Femur (tissue), 1 donor: ENCODE measurements around the gene RNF146.
"Not testable (repeated sequence)": the region's sequence is repeated elsewhere in the genome, so short reads cannot be mapped to it uniquely, and the experiment has no call there.

Experiments
- DNase-seq: peaks from one replicate; pipeline ENCODE4 v3.0.0-alpha.2; 2017

Gene RNF146

GRCh38 chr6:127266178-127266891, at the start of gene RNF146:
Gene RNF146 (plus strand): TSS chr6:127266864. CDS start chr6:127280339, 13,475 bp downstream.
- DNase-seq = peak; percentile 89

- no peak for DNase-seq
These were observed 46.8 kb upstream of the RNF146 start for GRCh38 chr6:127219869-127220268.

GRCh38 chr6:127221201-127221600, 45.5 kb upstream of the RNF146 start:
- no peak for DNase-seq

GRCh38 chr6:127222418-127222817, 44.2 kb upstream of the RNF146 start:
- no peak for DNase-seq

- no peak for DNase-seq
These were observed 41.2 kb upstream of the RNF146 start for GRCh38 chr6:127225497-127225896.

GRCh38 chr6:127233819-127234218, 32.8 kb upstream of the RNF146 start:
- DNase-seq = not testable (repeated sequence)

- no peak for DNase-seq
These were observed 23.2 kb upstream of the RNF146 start for GRCh38 chr6:127243501-127243900.

GRCh38 chr6:127247114-127248096, 19.3 kb upstream of the RNF146 start:
- no peak for DNase-seq

GRCh38 chr6:127249621-127250020, 17.0 kb upstream of the RNF146 start:
- no peak for DNase-seq

GRCh38 chr6:127255286-127255685, 11.4 kb upstream of the RNF146 start:
- DNase-seq = no peak

- DNase-seq = no peak
These were observed 3.8 kb upstream of the RNF146 start for GRCh38 chr6:127262896-127263295.

GRCh38 chr6:127263481-127263880, 3.2 kb upstream of the RNF146 start:
- DNase-seq = no peak

- DNase-seq = peak; percentile 78
These were observed 405 bp downstream of the RNF146 start for GRCh38 chr6:127266892-127267645.

- no peak for DNase-seq
These were observed 1.3 kb downstream of the RNF146 start for GRCh38 chr6:127267646-127268625.

GRCh38 chr6:127272576-127272975, 5.9 kb downstream of the RNF146 start:
- no peak for DNase-seq

GRCh38 chr6:127273499-127273898, 6.8 kb downstream of the RNF146 start:
- no peak for DNase-seq

GRCh38 chr6:127276331-127276730, 9.7 kb downstream of the RNF146 start:
- no peak for DNase-seq

GRCh38 chr6:127277878-127278843, 11.5 kb downstream of the RNF146 start:
- DNase-seq = no peak

- DNase-seq = no peak
These were observed 13.2 kb downstream of the RNF146 start for GRCh38 chr6:127279815-127280214.

- DNase-seq = no peak
These were observed 15.5 kb downstream of the RNF146 start for GRCh38 chr6:127282184-127282583.

GRCh38 chr6:127288705-127289104, 22.0 kb downstream of the RNF146 start:
- DNase-seq = no peak
